Stimulated activated CD8-positive, alpha-beta memory T cell treated with anti-CD3 and anti-CD28 coated beads, Interleukin-15, amount 100 ng/mL, for 24 hours (primary cell): ENCODE measurements around the gene REXO1.

ENCODE experiments used
- DNase-seq: peaks from one replicate; pipeline ENCODE4 v3.0.0-alpha.2; 2020; ENCODE audit warnings: low read depth

REXO1 gene

DNA sequence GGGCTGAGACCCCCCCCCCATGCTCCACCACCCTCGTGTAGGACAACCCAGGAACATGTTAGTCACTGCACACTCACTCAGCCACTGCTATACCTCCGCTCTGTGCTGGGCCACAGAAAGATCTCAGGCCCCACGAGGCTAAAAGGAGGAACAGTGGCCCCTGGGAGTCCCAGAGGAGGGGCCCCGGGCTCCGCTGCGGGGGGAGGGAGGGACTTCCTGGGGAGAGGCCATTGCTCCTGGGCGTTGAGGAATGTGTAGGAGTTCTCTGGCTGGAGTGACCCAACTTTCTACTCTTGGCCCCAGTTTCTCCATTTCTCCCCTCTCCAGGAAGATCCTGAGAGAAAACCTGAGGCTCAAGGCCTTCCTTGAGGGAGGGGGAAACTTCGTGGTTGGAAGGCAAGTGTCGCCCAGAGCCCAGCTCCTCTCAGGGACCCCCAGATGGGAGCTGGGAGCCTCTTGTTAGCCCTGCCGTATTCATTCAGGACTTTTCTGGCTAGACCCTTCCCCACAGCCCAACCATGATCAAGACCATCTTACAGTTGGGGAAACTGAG, 81.4 kb downstream of the REXO1 start:
- no peak for DNase-seq

GRCh38 chr19:1765904-1766799, 82.1 kb downstream of the REXO1 start:
- no peak for DNase-seq
